Heart left ventricle (tissue), 13 donors: ENCODE measurements around the gene PERM1.

Experiments
- POLR2A ChIP-seq, 2 donors: fragments of 450-650 bp; IDR thresholded peaks; one replicate each; pipeline ENCODE4 v1.6.1; 2017; ENCODE audit warnings: antibody characterized with exemption in 2 of 2, mild to moderate bottlenecking in 2 of 2, moderate library complexity in 2 of 2
- TF ChIP-seq, protein P1 (sequence below), 12 donors: fragments of 200-600 bp; sonication (generic) in 4 of 12; IDR thresholded peaks; one replicate each; pipeline versions ENCODE4 v1.5.0 to v1.8.0; 2018 to 2022; ENCODE audit warnings: antibody characterized with exemption in 12 of 12, mild to moderate bottlenecking in 5 of 12
- donor health status: ischemic (EF 13 %, LVEDD 7.1; RV severe dilation, severe dysfunction).
- donor health status: DM: no; HTN: yes; CAD: no.
- donor health status: DM: no; HTN: no; CAD: no.
- donor health status: ischemic (EF 25% LVEDD 6.9; RV normal size, moderate dysfunction).
- donor health status: ischemic (EF 25% LVEDD 5.7; RV mildly dilated, moderate dysfunction).
- donor health status: ischemic (EF 35%, LVEDD 5.7; RV mildly dilated, moderate dysfunction).
- donor health status: nonischemic (EF 11% LVEDD 7.7; RV severe dilation, severe dysfunction).
- donor health status: DM: yes; HTN: yes; CAD: no.
- donor health status: PGD.
- donor health status: ischemic (EF 29% LVEDD 5.4; RV normal size, mild dysfunction).
- donor health status: nonischemic (EF 23%, LVEDD 6.1; RV moderate dilation, normal function).

GRCh38 chr1:971751-972506, 10.0 kb downstream of the PERM1 start:
- TF ChIP-seq, protein P1, sequence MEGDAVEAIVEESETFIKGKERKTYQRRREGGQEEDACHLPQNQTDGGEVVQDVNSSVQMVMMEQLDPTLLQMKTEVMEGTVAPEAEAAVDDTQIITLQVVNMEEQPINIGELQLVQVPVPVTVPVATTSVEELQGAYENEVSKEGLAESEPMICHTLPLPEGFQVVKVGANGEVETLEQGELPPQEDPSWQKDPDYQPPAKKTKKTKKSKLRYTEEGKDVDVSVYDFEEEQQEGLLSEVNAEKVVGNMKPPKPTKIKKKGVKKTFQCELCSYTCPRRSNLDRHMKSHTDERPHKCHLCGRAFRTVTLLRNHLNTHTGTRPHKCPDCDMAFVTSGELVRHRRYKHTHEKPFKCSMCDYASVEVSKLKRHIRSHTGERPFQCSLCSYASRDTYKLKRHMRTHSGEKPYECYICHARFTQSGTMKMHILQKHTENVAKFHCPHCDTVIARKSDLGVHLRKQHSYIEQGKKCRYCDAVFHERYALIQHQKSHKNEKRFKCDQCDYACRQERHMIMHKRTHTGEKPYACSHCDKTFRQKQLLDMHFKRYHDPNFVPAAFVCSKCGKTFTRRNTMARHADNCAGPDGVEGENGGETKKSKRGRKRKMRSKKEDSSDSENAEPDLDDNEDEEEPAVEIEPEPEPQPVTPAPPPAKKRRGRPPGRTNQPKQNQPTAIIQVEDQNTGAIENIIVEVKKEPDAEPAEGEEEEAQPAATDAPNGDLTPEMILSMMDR (IDR thresholded peaks at IDR 0.05), result no peak
- TF ChIP-seq POLR2A (IDR thresholded peaks at IDR 0.05), result no peak
